ENCODE measurements around the gene PRRX2.

Gene PRRX2

DNA sequence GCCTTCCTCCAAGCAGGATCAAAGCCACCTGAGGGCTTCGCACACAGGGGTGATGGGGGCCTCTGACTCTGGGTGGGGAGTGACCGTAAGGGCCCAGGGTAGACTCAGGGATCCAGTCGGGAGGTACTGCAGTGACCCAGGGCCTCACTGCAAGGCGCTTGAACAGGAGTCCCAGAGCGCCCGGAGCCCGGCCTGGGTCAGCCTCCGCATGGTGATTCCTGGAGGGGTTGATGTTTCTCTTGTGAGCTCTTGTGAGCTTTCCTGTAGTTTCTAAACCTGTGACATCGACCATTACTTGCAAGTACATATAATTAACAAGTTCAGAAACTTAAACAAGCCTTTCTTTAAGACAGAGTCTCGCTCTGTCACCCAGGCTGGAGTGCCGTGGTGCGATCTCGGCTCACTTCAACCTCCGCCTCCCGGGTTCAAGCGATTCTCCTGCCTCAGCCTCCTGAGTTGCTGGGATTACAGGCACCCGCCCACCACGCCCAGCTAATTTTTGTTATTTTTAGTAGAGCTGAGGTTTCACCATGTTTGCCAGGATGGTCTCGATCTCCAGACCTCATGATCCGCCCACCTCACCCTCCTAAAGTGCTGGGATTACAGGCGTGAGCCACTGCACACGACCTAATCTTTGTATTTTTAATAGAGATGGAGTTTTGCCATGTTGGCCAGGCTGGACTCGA is 67.6 kb downstream of the PRRX2 start:
- no peak for DNase-seq
- Histone ChIP-seq H3K4me3 (ENCODE audit: low read depth, low read length) (no peak overlapping the region), H3K36me3 (replicated peaks) (peaks cover 1% of the 10 kb centered on the region), H3K27me3 (replicated peaks) (no peaks in the 10 kb centered on the region), H3K27ac (no peak overlapping the region)
- in situ Hi-C loops (cut with HindIII; ENCODE audit: low pct_ligation_motif_present, low sequenced_read_pairs) = no loop called here
- TF ChIP-seq, protein P1, sequence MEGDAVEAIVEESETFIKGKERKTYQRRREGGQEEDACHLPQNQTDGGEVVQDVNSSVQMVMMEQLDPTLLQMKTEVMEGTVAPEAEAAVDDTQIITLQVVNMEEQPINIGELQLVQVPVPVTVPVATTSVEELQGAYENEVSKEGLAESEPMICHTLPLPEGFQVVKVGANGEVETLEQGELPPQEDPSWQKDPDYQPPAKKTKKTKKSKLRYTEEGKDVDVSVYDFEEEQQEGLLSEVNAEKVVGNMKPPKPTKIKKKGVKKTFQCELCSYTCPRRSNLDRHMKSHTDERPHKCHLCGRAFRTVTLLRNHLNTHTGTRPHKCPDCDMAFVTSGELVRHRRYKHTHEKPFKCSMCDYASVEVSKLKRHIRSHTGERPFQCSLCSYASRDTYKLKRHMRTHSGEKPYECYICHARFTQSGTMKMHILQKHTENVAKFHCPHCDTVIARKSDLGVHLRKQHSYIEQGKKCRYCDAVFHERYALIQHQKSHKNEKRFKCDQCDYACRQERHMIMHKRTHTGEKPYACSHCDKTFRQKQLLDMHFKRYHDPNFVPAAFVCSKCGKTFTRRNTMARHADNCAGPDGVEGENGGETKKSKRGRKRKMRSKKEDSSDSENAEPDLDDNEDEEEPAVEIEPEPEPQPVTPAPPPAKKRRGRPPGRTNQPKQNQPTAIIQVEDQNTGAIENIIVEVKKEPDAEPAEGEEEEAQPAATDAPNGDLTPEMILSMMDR (IDR thresholded peaks at IDR 0.05; ENCODE audit: low read depth, low read length, missing control alignments) = no peak

DNA sequence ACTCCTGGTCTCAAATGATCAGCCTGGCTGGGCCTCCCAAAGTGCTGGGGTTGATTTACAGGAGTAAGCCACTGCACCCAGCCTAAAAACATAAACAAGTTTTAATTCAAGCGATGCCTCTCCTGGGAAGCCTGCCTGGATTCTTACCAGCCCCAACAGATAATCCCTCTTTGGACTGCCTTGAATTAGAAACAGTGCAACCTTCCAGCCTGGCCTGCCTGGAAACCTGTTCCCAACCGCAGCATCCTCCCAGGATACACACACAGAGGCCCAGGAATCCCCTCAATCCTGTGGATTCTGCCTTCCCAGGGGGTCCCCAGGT is 68.1 kb downstream of the PRRX2 start:
- in situ Hi-C loops (cut with HindIII; ENCODE audit: low pct_ligation_motif_present, low sequenced_read_pairs) = no loop called here
- Histone ChIP-seq H3K4me3 (ENCODE audit: low read depth, low read length) (no peak overlapping the region), H3K27me3 (replicated peaks) (no peaks in the 10 kb centered on the region)

DNA sequence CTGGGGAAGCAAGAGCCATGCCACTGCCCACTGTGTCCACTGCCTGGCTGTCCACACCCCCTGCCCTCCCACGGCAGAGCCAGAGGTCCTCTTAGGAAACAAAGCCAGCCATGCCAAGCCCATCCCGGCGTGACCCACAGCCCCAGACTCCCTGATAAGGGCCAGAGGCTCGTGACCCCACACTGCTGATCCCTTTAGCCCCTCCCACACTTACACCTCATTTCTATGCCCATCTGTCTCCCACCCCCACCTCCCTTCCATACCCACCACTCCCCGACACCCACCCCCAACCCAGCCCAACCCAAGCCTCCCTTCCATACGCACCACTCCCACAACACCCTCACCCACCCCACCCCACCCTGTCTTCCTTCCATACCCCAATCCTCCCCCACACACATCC is 70.1 kb downstream of the PRRX2 start:
- TF ChIP-seq, protein P1 (IDR thresholded peaks at IDR 0.05; ENCODE audit: low read depth, low read length, missing control alignments) = no peak
- in situ Hi-C loops (cut with HindIII; ENCODE audit: low pct_ligation_motif_present, low sequenced_read_pairs) = no loop called here
- H3K36me3 ChIP-seq (replicated peaks) = peaks cover 16% of the 10 kb centered on the region
- H3K27ac ChIP-seq = no peak overlapping the region
- H3K27me3 ChIP-seq (replicated peaks) = no peaks in the 10 kb centered on the region
- no peak for DNase-seq
- no peak overlapping the region for H3K4me3 ChIP-seq (ENCODE audit: low read depth, low read length)

More for the DNA sequence above, 68.1 kb downstream of the PRRX2 start:
- no peak for DNase-seq
- H3K27ac ChIP-seq = no peak overlapping the region
- peaks cover 6% of the 10 kb centered on the region for H3K36me3 ChIP-seq (replicated peaks)
- TF ChIP-seq, protein P1 (IDR thresholded peaks at IDR 0.05; ENCODE audit: low read depth, low read length, missing control alignments) = no peak

DNA sequence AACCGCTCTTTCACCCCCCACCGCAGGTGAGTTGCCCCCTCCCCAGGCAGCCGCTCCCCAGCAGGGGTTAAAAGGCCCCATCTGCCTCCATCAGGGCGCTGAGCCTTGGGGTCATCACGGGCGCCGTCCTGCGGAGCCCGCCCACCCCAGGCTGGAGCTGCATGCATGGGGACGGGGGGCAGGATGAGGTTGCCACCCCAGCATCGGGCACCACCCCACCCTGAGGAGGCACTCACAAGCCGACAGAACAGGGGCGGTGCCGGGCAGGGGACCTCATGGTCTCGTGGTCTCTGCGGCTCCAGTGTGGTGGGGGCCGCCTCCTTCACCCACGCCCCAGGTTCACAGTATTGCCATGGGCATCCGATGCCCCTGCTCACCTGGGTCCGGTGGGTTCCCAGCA is 70.9 kb downstream of the PRRX2 start:
- H3K27ac ChIP-seq = no peak overlapping the region
- in situ Hi-C loops (cut with HindIII; ENCODE audit: low pct_ligation_motif_present, low sequenced_read_pairs) = no loop called here
- no peak for DNase-seq
- H3K4me3 ChIP-seq (ENCODE audit: low read depth, low read length) = no peak overlapping the region
- no peaks in the 10 kb centered on the region for H3K27me3 ChIP-seq (replicated peaks)
- peaks cover 24% of the 10 kb centered on the region for H3K36me3 ChIP-seq (replicated peaks)
- TF ChIP-seq, protein P1 (IDR thresholded peaks at IDR 0.05; ENCODE audit: low read depth, low read length, missing control alignments) = no peak

DNA sequence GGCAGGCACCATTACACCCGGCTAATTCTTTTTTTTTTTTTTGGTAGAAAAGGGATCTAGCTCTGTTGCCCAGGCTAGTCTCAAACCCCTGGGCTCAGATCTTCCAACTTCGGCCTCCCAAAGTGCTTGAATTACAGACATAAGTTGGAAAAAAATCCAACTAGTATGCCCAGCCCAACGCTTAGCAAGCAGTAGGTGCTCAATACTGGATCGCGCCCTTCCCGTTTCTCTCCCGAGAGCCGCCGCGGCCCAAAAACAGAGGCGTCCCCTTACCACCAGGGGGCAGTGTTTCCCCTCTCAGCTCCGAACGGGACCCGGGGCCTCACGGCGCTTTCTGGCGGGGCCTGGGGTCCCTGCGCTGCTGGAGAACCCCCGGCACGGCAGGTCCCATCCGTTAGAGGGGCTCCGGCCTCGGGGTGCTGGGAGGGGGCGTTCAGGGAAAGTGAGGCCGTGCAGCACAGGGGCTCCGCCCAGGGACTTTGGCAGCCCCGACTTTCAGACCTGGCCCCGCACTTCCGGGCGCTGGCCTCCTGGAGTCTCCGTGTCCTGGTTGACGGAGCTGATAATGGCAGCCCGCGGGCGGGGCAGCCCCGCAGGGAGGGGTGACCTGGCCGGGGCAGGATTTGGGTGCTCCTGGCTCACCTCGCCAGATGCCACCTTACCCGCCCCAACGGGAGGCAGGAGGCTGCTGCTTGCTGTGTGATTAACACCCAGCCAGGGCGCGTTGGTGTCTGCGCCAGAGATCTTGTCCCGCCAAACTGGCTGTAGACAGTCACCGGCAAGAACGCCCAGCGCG is 72.2 kb downstream of the PRRX2 start:
- TF ChIP-seq, protein P1 (IDR thresholded peaks at IDR 0.05; ENCODE audit: low read depth, low read length, missing control alignments) = peak; percentile 93
- Histone ChIP-seq H3K27ac (peak overlapping the region; percentile 3), H3K36me3 (replicated peaks) (peaks cover 30% of the 10 kb centered on the region), H3K4me3 (ENCODE audit: low read depth, low read length) (peak overlapping the region; percentile 56), H3K27me3 (replicated peaks) (no peaks in the 10 kb centered on the region)
- peak; percentile 44 for DNase-seq
- in situ Hi-C loops (cut with HindIII; ENCODE audit: low pct_ligation_motif_present, low sequenced_read_pairs) = no loop called here

All from brain microvascular endothelial cell (primary cell).